ENCODE data around the gene CYP2U1.
"Not testable (repeated sequence)": the region's sequence is repeated elsewhere in the genome, so short reads cannot be mapped to it uniquely, and the experiment has no call there.

The CYP2U1 gene

DNA sequence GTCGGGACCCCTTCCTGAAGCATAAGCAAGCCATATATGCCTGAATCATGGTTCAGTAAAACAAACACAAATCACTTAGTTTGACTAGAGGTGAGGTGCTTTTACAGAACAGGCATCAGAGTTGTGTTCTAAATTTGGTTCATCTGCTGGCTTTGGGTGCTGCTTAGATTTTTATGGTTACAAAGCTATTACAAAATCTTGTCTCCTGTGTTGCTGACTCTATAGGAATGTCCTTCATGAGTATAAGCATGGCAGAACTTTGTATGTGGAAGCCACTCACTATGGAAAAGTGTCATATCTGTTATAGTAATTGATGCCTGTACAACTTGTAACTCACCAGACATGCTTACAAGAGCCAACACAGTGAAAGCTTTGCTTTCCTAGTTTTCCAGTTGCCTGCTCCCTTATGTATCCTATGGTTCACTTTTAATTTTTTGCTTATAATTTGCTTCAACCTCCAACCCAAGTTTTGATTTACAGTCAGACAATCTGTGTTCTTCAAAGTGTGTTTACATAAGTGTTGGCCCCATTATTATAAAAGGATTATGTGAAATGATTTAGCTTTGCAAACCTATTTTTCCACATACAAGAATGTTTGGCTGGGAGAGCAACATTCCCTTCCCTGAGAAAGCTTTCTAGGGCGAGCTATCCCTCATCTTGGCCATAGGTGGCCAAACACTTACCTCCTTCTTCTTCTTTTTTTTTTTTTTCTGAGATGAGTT is 30.0 kb upstream of the CYP2U1 start:
- TF ChIP-seq, protein P1, sequence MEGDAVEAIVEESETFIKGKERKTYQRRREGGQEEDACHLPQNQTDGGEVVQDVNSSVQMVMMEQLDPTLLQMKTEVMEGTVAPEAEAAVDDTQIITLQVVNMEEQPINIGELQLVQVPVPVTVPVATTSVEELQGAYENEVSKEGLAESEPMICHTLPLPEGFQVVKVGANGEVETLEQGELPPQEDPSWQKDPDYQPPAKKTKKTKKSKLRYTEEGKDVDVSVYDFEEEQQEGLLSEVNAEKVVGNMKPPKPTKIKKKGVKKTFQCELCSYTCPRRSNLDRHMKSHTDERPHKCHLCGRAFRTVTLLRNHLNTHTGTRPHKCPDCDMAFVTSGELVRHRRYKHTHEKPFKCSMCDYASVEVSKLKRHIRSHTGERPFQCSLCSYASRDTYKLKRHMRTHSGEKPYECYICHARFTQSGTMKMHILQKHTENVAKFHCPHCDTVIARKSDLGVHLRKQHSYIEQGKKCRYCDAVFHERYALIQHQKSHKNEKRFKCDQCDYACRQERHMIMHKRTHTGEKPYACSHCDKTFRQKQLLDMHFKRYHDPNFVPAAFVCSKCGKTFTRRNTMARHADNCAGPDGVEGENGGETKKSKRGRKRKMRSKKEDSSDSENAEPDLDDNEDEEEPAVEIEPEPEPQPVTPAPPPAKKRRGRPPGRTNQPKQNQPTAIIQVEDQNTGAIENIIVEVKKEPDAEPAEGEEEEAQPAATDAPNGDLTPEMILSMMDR (IDR thresholded peaks at IDR 0.05; ENCODE audit: extremely low read depth, insufficient read depth, missing control alignments): no peak
- no peak for DNase-seq (ENCODE audit: low spot score)
- in situ Hi-C loops (cut with MboI; ENCODE audit: low pct_unique_long_range_greater_than_20kb, low sequenced_read_pairs, unreplicated experiment): loop anchor here (25.0 kb wide), 1 partner anchor 139 kb away; no protein-coding TSS in a partner anchor

DNA sequence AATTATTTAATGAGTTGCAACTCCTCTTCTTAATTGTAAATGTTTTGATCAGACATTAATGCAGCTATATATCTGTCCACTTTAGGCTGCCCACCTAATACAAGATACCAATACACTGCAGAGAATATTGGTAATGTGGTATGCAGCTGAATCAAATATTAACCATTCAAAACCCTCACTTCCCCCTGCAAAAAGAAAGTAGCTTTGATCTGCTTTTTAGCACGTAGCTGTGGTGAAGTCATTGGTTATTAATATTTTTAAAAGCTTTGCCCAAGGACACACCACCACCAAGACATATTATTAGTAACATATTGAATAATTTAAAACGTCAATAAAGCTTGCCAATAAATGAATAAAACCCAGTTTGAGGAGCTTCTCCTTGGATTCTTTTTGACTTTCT is 28.6 kb upstream of the CYP2U1 start:
- TF ChIP-seq, protein P1 (IDR thresholded peaks at IDR 0.05; ENCODE audit: extremely low read depth, insufficient read depth, missing control alignments): no peak
- DNase-seq (ENCODE audit: low spot score): no peak
- in situ Hi-C loops (cut with MboI; ENCODE audit: low pct_unique_long_range_greater_than_20kb, low sequenced_read_pairs, unreplicated experiment): loop anchor here (25.0 kb wide), 1 partner anchor 140 kb away; no protein-coding TSS in a partner anchor

DNA sequence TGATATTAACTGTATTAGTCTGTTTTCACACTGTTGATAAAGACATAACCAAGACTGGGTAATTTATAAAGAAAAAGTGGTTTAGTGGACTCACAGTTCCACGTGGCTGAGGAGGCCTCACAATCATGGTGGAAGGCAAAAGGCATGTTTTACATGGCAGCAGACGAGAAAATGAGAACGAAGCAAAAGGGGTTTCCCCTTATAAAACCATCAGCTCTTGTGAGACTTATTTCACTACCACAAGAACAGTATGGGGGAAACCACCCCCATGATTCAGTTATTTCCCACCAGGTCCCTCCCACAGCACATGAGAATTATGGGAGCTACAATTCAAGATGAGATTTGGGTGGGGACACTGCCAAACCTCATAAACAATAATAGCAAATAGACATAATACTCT is 26.3 kb upstream of the CYP2U1 start:
- not testable (repeated sequence) for DNase-seq (ENCODE audit: low spot score)
- in situ Hi-C loops (cut with MboI; ENCODE audit: low pct_unique_long_range_greater_than_20kb, low sequenced_read_pairs, unreplicated experiment): loop anchor here (25.0 kb wide), 1 partner anchor 143 kb away; no protein-coding TSS in a partner anchor

DNA sequence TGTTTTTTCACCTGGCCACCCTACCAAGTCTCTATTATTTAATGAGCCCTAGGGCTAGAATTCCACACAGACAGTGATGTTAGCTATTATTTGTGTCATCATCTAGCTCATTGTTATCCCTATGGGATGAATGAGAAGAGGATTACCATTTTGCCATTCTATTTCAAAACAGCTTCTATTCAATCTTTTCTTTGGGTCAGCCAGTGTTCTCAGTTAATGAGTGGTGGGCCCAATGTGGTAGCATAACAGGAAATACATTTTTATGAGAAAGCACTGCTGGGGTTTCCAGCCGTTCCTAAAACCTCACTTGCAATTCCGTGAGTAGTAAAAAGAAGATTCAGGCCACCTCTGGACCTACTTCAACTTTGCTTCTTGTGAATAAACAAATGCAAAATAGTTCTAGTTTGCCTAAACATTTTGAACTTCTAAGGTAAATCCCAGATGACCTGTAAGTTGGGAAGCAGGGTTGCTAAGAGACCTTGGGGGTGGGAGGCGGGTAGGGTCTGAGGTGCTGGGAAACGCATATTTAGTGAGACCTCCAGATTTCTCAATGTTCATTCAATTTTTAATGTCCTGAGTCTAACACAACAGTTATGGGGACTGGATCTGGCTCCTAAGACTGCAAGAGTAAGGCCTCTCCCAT is 24.8 kb upstream of the CYP2U1 start:
- no peak for DNase-seq (ENCODE audit: low spot score)
- TF ChIP-seq, protein P1 (IDR thresholded peaks at IDR 0.05; ENCODE audit: extremely low read depth, insufficient read depth, missing control alignments): no peak
- in situ Hi-C loops (cut with MboI; ENCODE audit: low pct_unique_long_range_greater_than_20kb, low sequenced_read_pairs, unreplicated experiment): loop anchor here (25.0 kb wide), 1 partner anchor 144 kb away; no protein-coding TSS in a partner anchor

DNA sequence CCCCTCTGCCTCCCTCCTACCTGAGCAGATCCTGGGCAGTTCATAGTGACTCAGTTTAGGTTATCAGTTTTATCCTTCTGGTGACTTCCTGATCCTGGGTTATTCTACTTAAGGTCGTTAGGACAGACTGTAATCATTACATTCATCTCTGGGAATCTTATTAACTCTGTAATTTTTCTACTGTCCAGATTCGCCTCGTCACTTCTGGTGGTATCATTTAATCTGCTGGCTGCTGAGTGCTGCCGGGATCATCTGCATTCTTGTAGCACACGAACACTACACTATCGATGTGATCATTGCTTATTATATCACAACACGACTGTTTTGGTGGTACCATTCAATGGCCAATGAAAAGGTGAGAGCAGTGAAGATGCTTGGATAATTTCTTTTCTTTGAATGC is 23.0 kb upstream of the CYP2U1 start:
- TF ChIP-seq, protein P1 (IDR thresholded peaks at IDR 0.05; ENCODE audit: extremely low read depth, insufficient read depth, missing control alignments): no peak
- DNase-seq (ENCODE audit: low spot score): no peak
- in situ Hi-C loops (cut with MboI; ENCODE audit: low pct_unique_long_range_greater_than_20kb, low sequenced_read_pairs, unreplicated experiment): loop anchor here (25.0 kb wide), 1 partner anchor 146 kb away; no protein-coding TSS in a partner anchor

DNA sequence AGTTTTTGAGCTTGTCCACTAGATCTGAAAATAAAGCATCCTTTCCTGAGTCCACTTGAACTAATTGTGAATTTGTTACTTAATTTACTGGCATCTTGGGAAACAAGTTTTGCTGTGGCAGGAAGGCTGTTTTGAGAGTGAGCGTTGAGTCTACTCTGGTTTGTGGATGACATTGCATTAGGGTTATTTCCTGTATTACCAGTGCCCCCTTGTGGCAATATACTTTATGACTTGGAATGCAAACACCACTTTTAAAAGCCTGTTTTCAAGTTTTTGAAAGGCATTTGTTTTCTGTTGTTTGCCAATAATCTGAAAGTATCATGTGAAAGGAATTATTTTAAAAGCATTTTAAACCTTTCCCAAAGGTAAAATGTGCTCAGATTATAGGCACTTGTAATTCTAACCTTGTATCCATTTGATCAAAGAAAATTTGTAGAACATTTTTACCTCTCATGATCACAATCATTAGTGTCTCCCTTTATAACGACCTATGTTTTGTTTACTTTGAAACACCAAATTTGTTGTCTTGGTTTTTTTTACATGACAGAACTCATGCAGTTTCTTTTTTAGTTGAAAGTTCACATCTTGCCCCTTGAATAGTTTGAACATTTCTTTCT is 18.0 kb upstream of the CYP2U1 start:
- DNase-seq (ENCODE audit: low spot score): no peak
- in situ Hi-C loops (cut with MboI; ENCODE audit: low pct_unique_long_range_greater_than_20kb, low sequenced_read_pairs, unreplicated experiment): loop anchor here (25.0 kb wide), 1 partner anchor 151 kb away; no protein-coding TSS in a partner anchor

More for the DNA sequence above, 18.0 kb upstream of the CYP2U1 start:
- TF ChIP-seq, protein P1 (IDR thresholded peaks at IDR 0.05; ENCODE audit: extremely low read depth, insufficient read depth, missing control alignments): peak; percentile 69

All from GM13977 (cell line).